GM10266 (cell line): ENCODE results near the gene SERPINA6.

Experiments used
- DNase-seq: peaks from one replicate; pipeline ENCODE4 v3.0.0; 2012; ENCODE audit errors: extremely low spot score
- CTCF ChIP-seq: IDR thresholded peaks from 2 replicates; pipeline ENCODE4 v1.5.1; 2012; ENCODE audit warnings: mild to moderate bottlenecking, low read depth; ENCODE audit not compliant: control insufficient read depth, insufficient read depth; ENCODE audit errors: missing control alignments

Gene SERPINA6

GRCh38 chr14:94367347-94368242 is 44.5 kb upstream of the SERPINA6 start:
- no peak for DNase-seq
- TF ChIP-seq CTCF: no peak

DNA sequence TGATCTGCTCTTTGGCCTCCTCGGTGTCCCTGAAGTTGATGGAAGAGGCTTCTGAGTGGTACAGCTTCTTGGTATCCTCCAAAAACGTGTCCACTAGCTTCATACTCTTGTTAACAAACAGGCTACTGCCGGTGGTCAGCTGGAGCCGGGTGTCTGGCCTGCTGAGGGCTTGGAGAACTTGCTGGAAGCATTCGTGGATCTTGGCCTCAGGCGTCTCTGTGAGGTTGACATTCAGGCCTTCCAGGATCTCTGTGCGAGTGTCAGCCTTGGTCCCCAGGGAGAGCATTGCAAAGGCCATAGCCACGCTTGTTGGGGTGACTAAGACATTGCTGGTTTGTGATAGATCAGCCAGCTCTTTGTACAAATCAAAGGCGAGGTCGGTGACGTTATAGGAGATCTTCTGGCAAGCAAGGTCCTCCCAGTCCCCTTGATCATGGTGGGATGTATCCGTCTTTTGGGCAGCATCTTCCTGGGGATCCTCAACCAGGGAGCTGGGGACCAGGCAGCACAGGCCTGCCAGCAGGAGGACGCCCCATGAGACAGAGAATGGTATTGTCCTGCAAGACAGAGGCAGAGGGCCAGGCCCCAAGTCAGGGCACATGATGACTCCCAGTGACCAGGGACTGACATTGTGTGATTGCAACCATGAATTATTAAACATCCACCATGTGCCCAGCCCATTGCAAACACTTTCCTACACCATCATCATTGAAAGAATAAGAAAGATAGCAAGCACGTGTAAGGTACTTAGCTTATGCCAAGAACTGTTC is 43.2 kb upstream of the SERPINA6 start, which contains the start of gene SERPINA2:
SERPINA2 (minus strand) TSS at position 553 of the 770 bp plus-strand sequence.
- no peak for TF ChIP-seq CTCF
- no peak for DNase-seq

- TF ChIP-seq CTCF: no peak
- DNase-seq: no peak
These were observed 42.5 kb upstream of the SERPINA6 start for GRCh38 chr14:94365624-94366023.

GRCh38 chr14:94364964-94365363 is 41.8 kb upstream of the SERPINA6 start:
- TF ChIP-seq CTCF: no peak

GRCh38 chr14:94364037-94364436 is 40.9 kb upstream of the SERPINA6 start:
- TF ChIP-seq CTCF: no peak
- DNase-seq: no peak

More at GRCh38 chr14:94364964-94365363, 41.8 kb upstream of the SERPINA6 start:
- DNase-seq: no peak

GRCh38 chr14:94363151-94363624 is 40.1 kb upstream of the SERPINA6 start:
- TF ChIP-seq CTCF: no peak
- DNase-seq: no peak
